ENCODE measurements around the gene PDIA6. TPM values are rescaled to one million over a fixed set of nuclear protein-coding genes. Genes with fewer than 3 reads are reported as not detected.

The PDIA6 gene
- total RNA-seq, 1 donor from 2014 or later: 85.8 TPM

GRCh38 chr2:10763461-10763800 is 49.2 kb downstream of the PDIA6 start:
- no peaks in the 10 kb centered on the region for H3K9me3 Mint-ChIP-seq (ENCODE audit: unreplicated experiment)
- TF ChIP-seq CTCF (IDR thresholded peaks at IDR 0.05; ENCODE audit: partially characterized antibody, unreplicated experiment): no peak
- H3K36me3 Mint-ChIP-seq (ENCODE audit: unreplicated experiment): no peaks in the 10 kb centered on the region
- no peak for DNase-seq
- no peak overlapping the region for H3K4me3 Mint-ChIP-seq (ENCODE audit: unreplicated experiment)
- H3K4me1 Mint-ChIP-seq (ENCODE audit: low read depth, unreplicated experiment): no peaks in the 10 kb centered on the region
- peaks cover 3% of the 10 kb centered on the region for H3K27me3 Mint-ChIP-seq (ENCODE audit: unreplicated experiment)
- H3K27ac Mint-ChIP-seq (ENCODE audit: unreplicated experiment): no peak overlapping the region

GRCh38 chr2:10762651-10763460 is 49.7 kb downstream of the PDIA6 start:
- TF ChIP-seq CTCF (IDR thresholded peaks at IDR 0.05; ENCODE audit: partially characterized antibody, unreplicated experiment): no peak
- H3K27me3 Mint-ChIP-seq (ENCODE audit: unreplicated experiment): peaks cover 3% of the 10 kb centered on the region
- H3K36me3 Mint-ChIP-seq (ENCODE audit: unreplicated experiment): no peaks in the 10 kb centered on the region
- no peak overlapping the region for H3K27ac Mint-ChIP-seq (ENCODE audit: unreplicated experiment)
- no peaks in the 10 kb centered on the region for H3K4me1 Mint-ChIP-seq (ENCODE audit: low read depth, unreplicated experiment)
- no peak overlapping the region for H3K4me3 Mint-ChIP-seq (ENCODE audit: unreplicated experiment)
- no peak for DNase-seq
- no peaks in the 10 kb centered on the region for H3K9me3 Mint-ChIP-seq (ENCODE audit: unreplicated experiment)

- no peak for TF ChIP-seq CTCF (IDR thresholded peaks at IDR 0.05; ENCODE audit: partially characterized antibody, unreplicated experiment)
Observed at GRCh38 chr2:10761591-10761990, 51.0 kb downstream of the PDIA6 start.

GRCh38 chr2:10760794-10761504 is 51.6 kb downstream of the PDIA6 start:
- no peaks in the 10 kb centered on the region for H3K36me3 Mint-ChIP-seq (ENCODE audit: unreplicated experiment)
- H3K4me3 Mint-ChIP-seq (ENCODE audit: unreplicated experiment): no peak overlapping the region
- no peak for DNase-seq
- no peaks in the 10 kb centered on the region for H3K4me1 Mint-ChIP-seq (ENCODE audit: low read depth, unreplicated experiment)
- no peaks in the 10 kb centered on the region for H3K9me3 Mint-ChIP-seq (ENCODE audit: unreplicated experiment)
- H3K27me3 Mint-ChIP-seq (ENCODE audit: unreplicated experiment): peaks cover 3% of the 10 kb centered on the region
- H3K27ac Mint-ChIP-seq (ENCODE audit: unreplicated experiment): no peak overlapping the region
- TF ChIP-seq CTCF (IDR thresholded peaks at IDR 0.05; ENCODE audit: partially characterized antibody, unreplicated experiment): no peak

More at GRCh38 chr2:10761591-10761990, 51.0 kb downstream of the PDIA6 start:
- no peaks in the 10 kb centered on the region for H3K4me1 Mint-ChIP-seq (ENCODE audit: low read depth, unreplicated experiment)
- no peaks in the 10 kb centered on the region for H3K9me3 Mint-ChIP-seq (ENCODE audit: unreplicated experiment)
- H3K36me3 Mint-ChIP-seq (ENCODE audit: unreplicated experiment): no peaks in the 10 kb centered on the region
- DNase-seq: no peak
- H3K4me3 Mint-ChIP-seq (ENCODE audit: unreplicated experiment): no peak overlapping the region
- no peak overlapping the region for H3K27ac Mint-ChIP-seq (ENCODE audit: unreplicated experiment)
- peaks cover 3% of the 10 kb centered on the region for H3K27me3 Mint-ChIP-seq (ENCODE audit: unreplicated experiment)

GRCh38 chr2:10759151-10759714 is 53.4 kb downstream of the PDIA6 start:
- Mint-ChIP-seq H3K36me3 (ENCODE audit: unreplicated experiment) (no peaks in the 10 kb centered on the region), H3K4me1 (ENCODE audit: low read depth, unreplicated experiment) (no peaks in the 10 kb centered on the region), H3K4me3 (ENCODE audit: unreplicated experiment) (no peak overlapping the region), H3K27me3 (ENCODE audit: unreplicated experiment) (peaks cover 4% of the 10 kb centered on the region), H3K9me3 (ENCODE audit: unreplicated experiment) (no peaks in the 10 kb centered on the region), H3K27ac (ENCODE audit: unreplicated experiment) (no peak overlapping the region)
- no peak for TF ChIP-seq CTCF (IDR thresholded peaks at IDR 0.05; ENCODE audit: partially characterized antibody, unreplicated experiment)
- no peak for DNase-seq
